CD4-positive, CD25-positive, alpha-beta regulatory T cell (primary cell): Measurements from ENCODE around the gene UCN3. TPM values are rescaled to one million over a fixed set of nuclear protein-coding genes. Genes with fewer than 3 reads are reported as not detected.

Experiments used
- polyA plus RNA-seq, 4 donors: library from polyadenylated mRNA; unstranded; fragments of 300-500 nt; fragmentation: Illumina TruSeq; gene quantifications; one replicate each; pipeline ENCODE4 v1.2.3, GENCODE V29; 2021
- total RNA-seq: library from RNA; stranded (reverse); gene quantifications from one replicate; pipeline ENCODE4 v1.2.3, GENCODE V29; 2022

Gene UCN3
- total and polyA plus RNA-seq, 5 donors from 2014 or later = not detected

Other genes with a start within 250 kb of the UCN3 start
- gene AKR1C8, start 179.8 kb upstream of the UCN3 start, total RNA-seq = 3.2 TPM
- gene AKR1C8, start 179.8 kb upstream of the UCN3 start, polyA plus RNA-seq = under 1 TPM in 2 of 4 donors, not detected in 2; 0.52 to 0.67 TPM
- not detected for gene AKR1C4, start 168.1 kb upstream of the UCN3 start, total RNA-seq
- not detected for gene AKR1C4, start 168.1 kb upstream of the UCN3 start, polyA plus RNA-seq
- not detected for gene TUBAL3, start 39.9 kb downstream of the UCN3 start, total RNA-seq
- gene TUBAL3, start 39.9 kb downstream of the UCN3 start, polyA plus RNA-seq = under 1 TPM in 1 of 4 donors, not detected in 3; 0.31 TPM
- 27.7 TPM for gene NET1, start 47.6 kb downstream of the UCN3 start, total RNA-seq
- 10 to 100 TPM; 11.3 to 15.4 (median 14.0) TPM for gene NET1, start 47.6 kb downstream of the UCN3 start, polyA plus RNA-seq
- not detected for gene CALML5, start 134.6 kb downstream of the UCN3 start, total RNA-seq
- not detected for gene CALML5, start 134.6 kb downstream of the UCN3 start, polyA plus RNA-seq
- gene CALML3, start 160.0 kb downstream of the UCN3 start, total RNA-seq = not detected
- gene CALML3, start 160.0 kb downstream of the UCN3 start, polyA plus RNA-seq = not detected